Measurements from ENCODE around the gene SLC16A10.
"Not testable (repeated sequence)": the region's sequence is repeated elsewhere in the genome, so short reads cannot be mapped to it uniquely, and the experiment has no call there.

The SLC16A10 gene

DNA sequence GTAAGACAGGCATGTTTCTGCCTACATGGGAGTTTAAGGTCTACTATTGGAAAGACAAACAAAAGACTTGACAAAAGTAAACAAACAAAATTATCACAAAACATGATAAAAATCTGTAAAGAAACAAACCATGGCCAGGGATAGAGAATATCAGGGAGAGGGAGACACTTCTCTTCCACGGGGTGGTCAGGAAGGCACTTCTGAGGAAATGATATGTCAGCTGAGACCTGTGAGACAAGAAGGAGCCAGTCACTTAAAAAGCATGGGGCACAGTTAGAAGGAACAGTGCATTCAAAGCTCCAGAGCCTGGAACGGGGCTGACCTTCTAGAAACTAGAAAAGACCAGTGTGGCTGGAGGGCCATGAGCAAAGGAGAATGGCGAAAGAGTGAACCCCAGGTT lies 35.1 kb upstream of the SLC16A10 start:
- in situ Hi-C loops (cut with HindIII; ENCODE audit: low pct_ligation_motif_present, low sequenced_read_pairs) = no loop called here
- no peaks in the 10 kb centered on the region for H3K27me3 ChIP-seq (replicated peaks)
- H3K27ac ChIP-seq = no peak overlapping the region
- no peak for DNase-seq
- no peaks in the 10 kb centered on the region for H3K36me3 ChIP-seq (replicated peaks)
- H3K4me3 ChIP-seq (ENCODE audit: low read depth, low read length) = no peak overlapping the region
- TF ChIP-seq CTCF (IDR thresholded peaks at IDR 0.05; ENCODE audit: low read depth, low read length, missing control alignments) = no peak

GRCh38 chr6:111057074-111057752 lies 30.1 kb upstream of the SLC16A10 start:
- in situ Hi-C loops (cut with HindIII; ENCODE audit: low pct_ligation_motif_present, low sequenced_read_pairs) = no loop called here
- Histone ChIP-seq H3K27me3 (replicated peaks) (no peaks in the 10 kb centered on the region), H3K4me3 (ENCODE audit: low read depth, low read length) (no peak overlapping the region), H3K36me3 (replicated peaks) (no peaks in the 10 kb centered on the region), H3K27ac (no peak overlapping the region)
- DNase-seq = no peak
- TF ChIP-seq CTCF (IDR thresholded peaks at IDR 0.05; ENCODE audit: low read depth, low read length, missing control alignments) = peak; percentile 77

DNA sequence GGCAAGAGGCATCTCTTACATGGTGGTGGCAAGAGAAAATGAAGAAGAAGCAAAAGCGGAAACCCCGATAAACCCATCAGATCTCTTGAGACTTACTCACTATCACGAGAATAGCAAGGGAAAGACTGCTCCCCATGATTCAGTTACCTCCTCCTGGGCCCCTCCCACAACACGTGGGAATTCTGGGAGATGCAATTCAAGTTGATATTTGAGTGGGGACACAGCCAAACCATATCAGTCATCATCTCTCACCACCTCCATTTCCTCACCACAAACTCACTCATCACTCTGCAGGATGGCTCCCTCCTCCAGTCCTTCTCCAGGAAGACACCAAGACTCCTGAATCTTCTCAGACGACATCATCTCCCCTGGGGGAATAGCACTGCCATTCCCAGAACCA lies 25.8 kb upstream of the SLC16A10 start:
- no peaks in the 10 kb centered on the region for H3K27me3 ChIP-seq (replicated peaks)
- H3K27ac ChIP-seq = no peak overlapping the region
- no peak overlapping the region for H3K4me3 ChIP-seq (ENCODE audit: low read depth, low read length)
- peak; percentile 20 for DNase-seq
- no peak for TF ChIP-seq CTCF (IDR thresholded peaks at IDR 0.05; ENCODE audit: low read depth, low read length, missing control alignments)
- in situ Hi-C loops (cut with HindIII; ENCODE audit: low pct_ligation_motif_present, low sequenced_read_pairs) = no loop called here
- no peaks in the 10 kb centered on the region for H3K36me3 ChIP-seq (replicated peaks)

DNA sequence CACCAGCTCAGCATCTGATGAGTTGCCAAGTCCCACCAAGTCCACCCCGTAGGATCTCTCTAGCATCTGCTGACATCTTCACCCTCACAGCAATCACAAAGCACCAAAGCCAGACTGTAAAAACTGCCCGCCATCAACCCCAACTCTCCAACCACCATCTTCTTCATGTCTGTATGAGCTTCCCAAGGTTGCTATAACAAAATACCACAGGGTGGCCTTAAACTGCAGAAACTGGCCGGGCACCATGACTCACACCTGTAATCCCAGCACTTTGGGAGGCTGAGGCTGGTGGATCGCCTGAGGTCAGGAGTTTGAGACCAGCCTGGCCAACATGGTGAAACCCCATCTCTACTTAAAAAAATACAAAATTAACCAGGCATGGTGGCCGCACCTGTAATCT lies 25.3 kb upstream of the SLC16A10 start:
- DNase-seq; in situ Hi-C loops (cut with HindIII; ENCODE audit: low pct_ligation_motif_present, low sequenced_read_pairs); H3K27ac ChIP-seq; H3K27me3 ChIP-seq (replicated peaks); H3K36me3 ChIP-seq (replicated peaks); H3K4me3 ChIP-seq (ENCODE audit: low read depth, low read length): not testable (repeated sequence)

DNA sequence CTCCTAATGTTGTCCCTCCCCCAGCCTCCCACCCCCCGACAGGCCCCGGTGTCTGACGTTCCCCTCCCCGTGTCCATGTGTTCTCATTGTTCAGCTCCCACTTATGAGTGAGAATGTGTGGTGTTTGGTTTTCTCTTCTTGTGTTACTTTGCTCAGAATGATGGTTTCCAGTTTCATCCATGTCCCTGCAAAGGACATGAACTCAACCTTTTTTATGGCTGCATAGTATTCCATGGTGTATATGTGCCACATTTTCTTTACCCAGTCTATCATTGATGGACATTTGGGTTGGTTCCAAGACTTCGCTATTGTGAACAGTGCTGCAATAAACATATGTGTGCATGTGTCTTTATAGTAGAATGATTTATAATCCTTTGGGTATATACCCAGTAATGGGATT lies 24.4 kb upstream of the SLC16A10 start:
- H3K27me3 ChIP-seq (replicated peaks); H3K27ac ChIP-seq; DNase-seq; H3K36me3 ChIP-seq (replicated peaks); in situ Hi-C loops (cut with HindIII; ENCODE audit: low pct_ligation_motif_present, low sequenced_read_pairs); H3K4me3 ChIP-seq (ENCODE audit: low read depth, low read length): not testable (repeated sequence)

- no peak for DNase-seq
- in situ Hi-C loops (cut with HindIII; ENCODE audit: low pct_ligation_motif_present, low sequenced_read_pairs) = no loop called here
Observed at GRCh38 chr6:111068109-111068865, 19.0 kb upstream of the SLC16A10 start.

More at GRCh38 chr6:111068109-111068865, 19.0 kb upstream of the SLC16A10 start:
- H3K36me3 ChIP-seq (replicated peaks) = no peaks in the 10 kb centered on the region
- H3K27me3 ChIP-seq (replicated peaks) = peaks cover 6% of the 10 kb centered on the region
- no peak overlapping the region for H3K4me3 ChIP-seq (ENCODE audit: low read depth, low read length)
- H3K27ac ChIP-seq = no peak overlapping the region
- no peak for TF ChIP-seq CTCF (IDR thresholded peaks at IDR 0.05; ENCODE audit: low read depth, low read length, missing control alignments)

Data from brain microvascular endothelial cell (primary cell).